ENCODE results near the gene INSYN1.
"Not testable (repeated sequence)": the region's sequence is repeated elsewhere in the genome, so short reads cannot be mapped to it uniquely, and the experiment has no call there.

Gene INSYN1

DNA sequence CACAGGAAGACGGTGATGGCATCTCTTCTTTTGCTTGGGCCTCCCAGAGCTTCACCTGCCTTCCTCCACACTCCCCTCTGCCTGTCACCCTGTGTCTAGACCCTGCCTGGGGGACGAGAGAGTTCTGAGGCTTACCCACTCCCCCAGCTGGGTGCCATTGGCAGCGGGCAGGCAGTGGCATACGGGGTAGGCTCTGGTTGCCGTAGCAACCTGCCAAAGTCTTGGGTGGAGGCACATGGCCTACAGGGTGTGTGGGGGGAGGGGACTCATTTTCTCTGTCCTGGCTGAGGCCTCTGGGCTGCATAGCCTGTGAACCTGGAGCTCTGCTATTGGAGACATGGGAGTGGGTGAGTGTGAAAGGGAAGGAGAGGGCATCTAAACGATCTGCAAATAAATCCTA lies 4.4 kb downstream of the INSYN1 start:
- ATAC-seq = no peak

DNA sequence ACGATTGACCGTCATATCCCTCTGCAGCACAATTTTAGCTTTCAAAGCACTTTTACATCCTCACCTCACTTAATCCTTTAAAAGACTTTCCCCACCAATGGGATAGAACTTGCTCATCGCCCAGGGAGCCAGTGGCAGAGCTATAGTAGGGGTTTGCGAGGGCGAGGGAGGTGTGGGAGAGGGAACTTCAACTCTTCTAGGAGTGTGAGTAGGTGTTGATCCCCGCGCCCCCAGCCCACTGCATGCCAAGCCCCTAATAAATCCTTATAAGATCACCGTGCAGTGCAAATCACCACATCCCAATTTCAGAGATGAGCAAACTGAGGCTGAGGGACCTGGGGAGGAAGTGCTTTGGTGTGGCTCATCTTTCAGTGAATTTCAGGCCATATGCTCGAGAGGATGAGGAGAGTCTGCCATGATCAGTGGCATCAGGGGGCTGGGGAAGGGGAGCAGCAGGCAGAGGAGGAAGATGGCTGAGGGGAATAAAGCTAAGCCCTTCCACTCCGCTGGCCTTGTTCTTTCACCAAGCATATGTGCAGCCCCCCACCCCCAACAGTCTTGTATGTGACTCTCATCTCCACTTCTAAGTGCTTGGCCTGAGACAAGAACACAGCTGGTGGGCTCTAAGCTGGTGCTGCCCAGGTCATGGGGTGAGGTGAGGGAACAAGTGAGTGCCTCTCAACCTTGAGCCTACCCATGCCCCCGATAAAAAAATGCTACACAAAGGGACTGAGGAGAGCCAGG lies 5.1 kb downstream of the INSYN1 start:
- ATAC-seq = no peak

DNA sequence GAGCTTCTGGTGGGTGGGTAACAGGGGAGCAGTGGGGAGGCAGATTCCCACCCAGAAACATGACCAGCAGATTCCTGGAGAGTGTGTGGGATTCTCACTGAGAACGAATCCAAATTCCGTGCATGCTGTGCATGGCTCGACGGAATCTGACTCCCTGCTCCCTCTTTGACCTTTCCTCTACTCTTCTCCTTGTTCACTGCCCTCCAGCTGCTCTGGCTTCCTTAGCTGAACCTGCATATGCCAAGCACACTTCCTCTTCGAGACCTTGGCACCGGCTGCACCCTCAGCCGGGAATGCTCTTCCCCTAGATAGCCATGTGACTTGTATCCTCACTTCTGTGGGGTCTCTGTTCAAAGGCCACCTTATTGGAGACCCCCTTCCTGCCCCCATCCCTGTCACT lies 6.3 kb downstream of the INSYN1 start:
- no peak for ATAC-seq

DNA sequence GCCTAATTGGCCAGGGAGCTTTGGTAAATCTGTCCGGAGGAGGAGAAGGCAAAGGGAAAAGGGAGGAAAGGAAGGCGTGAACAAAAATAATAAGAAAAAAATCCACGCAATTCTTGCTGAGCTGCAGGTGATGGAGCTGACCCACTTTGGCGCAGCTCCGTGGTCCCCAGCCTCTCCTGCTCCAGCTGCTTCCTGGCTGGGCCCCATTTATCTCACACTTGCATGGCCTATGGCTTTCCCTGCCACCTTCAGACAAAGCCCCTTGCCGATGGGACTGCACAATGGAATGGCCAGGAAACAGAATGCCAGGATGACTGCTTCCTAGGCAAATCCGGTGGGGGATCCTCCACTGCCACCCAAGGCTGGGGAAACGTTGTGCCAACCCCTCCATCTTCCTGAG lies 6.9 kb downstream of the INSYN1 start:
- ATAC-seq = no peak

DNA sequence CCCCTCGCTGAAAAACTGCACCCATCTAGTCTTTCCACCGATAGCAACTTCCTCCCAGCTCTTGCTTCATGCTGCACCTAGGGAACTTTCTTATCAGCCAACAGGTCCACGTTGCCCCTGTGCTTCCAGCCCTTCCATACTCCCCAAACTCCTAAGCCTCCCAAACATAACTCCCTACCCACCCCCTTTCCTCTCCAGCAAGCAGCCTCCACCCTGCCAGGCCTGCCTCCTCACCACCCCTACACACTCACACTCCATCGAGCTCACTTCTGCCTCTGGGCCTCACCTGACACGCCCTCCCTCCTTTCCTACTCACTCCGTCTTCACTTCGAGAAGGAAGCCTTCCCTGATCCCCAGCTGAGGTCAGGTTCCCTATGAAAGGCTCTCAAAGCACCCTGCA lies 8.1 kb downstream of the INSYN1 start:
- no peak for ATAC-seq

DNA sequence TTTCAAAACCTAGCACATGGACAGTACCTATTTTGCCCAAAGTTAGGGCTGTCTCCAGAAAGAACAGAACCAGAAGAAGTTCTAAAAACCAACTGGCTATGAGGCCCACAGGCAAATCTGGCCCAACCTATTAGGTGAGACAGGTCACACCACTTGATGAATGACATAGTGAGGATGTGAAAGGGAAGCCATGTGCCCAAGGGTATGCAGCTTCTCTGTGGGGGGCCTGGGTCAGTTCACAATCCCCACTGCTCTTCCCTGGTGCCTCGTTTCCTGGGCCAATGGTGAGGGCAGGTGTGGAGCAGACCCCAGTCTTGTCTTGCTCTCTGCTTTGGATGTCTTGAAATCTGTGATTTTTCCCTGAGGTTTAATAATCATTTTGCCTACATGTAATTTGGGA lies 8.9 kb downstream of the INSYN1 start:
- no peak for ATAC-seq

DNA sequence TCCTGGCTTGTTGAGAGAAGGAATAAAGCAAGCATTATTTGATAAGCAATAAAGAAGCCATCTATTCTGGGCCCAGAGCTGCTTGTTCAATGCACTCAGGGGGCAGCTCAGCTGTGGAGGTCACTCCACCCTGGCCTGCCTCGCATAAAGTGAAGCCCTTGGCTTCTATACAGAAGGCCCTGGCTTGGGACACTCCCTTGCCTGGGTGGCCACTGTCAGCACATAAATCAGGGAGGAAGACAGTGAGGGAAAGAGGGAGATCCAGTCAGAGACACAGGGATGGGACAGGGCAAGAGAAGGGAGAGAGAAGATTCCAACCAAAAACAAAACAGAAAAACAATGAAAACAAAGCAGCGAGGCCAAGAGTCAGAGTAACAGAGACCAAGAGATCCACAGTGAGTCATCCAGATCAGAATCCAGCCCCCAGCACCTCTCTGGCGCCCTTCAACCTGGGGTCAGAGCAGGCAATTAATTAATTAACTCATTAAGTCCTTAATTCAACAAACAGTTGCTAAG lies 11.8 kb downstream of the INSYN1 start:
- no peak for ATAC-seq

DNA sequence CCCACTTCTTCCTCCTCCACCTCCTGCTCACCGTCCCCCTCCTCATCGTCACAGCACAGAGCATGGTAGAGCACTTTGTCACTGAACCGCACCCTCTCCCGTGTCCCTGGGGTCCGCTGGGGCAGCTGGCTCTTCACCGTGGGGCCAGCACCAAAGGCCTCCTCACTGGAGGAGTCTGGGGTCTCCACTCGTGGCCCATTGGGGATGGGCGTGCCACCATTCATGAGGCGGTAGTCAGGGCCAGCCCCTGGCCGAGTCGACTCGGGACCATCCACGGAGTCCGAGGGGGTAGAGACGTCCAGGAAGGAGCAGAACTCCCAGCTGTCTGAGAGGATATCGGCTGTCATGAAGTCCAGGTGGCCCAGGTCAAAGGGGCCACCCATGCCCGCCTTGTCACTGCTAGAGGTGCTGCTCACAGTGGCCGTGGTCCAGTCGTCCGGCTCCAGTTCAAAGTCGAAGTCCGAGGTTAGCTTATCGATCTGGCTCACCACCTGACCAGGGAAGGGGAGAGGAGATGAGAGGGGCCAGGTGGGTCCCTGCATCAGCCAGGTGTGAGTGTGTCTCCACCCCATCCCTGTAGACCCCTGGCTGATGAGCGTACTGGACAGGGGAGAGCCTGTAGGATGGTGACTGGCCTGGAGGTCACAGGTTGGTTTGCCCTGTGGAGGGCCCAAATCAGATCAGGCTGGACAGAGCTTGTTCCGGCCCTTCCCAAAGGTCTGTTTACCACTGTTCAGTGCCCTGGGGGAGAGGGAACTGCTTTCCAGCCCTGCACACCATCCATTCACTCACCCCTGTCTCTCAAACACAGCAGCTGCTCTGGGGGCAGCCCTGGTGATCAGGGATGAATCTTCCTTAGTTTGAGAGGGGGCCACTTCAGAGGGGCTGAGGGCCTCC lies 12.8 kb downstream of the INSYN1 start:
- no peak for ATAC-seq

DNA sequence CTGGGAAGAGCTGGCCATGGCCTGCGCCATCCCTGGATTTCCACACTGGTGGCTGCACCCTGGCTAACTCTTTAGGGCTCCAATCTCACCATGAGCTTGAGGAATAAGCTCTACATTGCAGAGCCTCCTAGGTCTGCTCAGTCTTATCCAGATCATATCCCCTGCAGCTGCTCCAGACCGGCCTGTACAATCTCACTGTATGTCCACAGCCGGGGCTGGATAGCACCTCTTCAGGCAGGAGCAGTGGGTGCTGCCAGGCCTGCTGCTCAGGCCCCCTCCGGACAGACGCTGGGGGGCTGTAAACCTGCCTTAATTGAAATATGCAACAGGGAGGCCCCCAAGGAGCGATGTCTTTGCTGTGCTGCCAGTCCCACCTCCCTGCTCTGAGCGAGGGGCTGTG lies 15.6 kb downstream of the INSYN1 start:
- no peak for ATAC-seq

DNA sequence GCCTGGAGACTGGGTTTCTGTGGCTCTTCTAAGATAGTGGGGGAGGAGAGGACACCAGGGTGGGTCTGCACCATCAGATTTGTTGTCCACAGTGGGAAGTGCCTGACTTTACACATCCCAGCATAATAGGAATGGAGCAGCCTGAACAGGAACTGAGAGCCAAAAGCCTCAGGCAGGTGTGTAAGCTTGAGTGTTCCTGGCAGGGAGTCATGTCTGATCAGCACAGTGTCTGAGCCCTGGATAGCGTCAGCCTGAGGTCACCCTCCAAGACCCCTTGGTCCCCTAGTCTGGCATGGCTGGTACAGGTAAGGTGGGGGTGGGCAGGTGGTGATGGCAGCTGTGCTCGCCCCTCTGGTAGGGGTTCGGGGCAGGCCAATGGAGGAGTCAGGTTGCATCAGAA lies 20.2 kb downstream of the INSYN1 start:
- ATAC-seq = no peak

DNA sequence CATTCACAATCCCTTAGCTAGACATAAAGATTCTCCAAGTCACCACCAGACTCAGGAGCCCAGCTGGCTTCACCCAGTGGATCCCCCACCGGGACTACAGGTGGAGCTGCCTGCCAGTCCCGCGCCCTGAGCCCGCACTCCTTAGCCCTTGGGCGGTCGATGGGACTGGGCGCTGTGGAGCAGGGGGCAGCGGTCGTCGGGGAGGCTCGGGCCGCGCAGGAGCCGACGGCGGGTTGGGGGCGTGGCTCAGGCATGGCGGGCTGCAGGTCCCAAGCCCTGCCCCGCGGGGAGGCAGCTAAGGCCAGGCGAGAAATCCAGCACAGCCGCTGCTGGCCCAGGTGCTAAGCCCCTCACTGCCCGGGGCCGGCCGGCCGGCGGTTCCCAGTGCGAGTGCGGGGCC lies 21.1 kb downstream of the INSYN1 start:
- ATAC-seq = not testable (repeated sequence)

DNA sequence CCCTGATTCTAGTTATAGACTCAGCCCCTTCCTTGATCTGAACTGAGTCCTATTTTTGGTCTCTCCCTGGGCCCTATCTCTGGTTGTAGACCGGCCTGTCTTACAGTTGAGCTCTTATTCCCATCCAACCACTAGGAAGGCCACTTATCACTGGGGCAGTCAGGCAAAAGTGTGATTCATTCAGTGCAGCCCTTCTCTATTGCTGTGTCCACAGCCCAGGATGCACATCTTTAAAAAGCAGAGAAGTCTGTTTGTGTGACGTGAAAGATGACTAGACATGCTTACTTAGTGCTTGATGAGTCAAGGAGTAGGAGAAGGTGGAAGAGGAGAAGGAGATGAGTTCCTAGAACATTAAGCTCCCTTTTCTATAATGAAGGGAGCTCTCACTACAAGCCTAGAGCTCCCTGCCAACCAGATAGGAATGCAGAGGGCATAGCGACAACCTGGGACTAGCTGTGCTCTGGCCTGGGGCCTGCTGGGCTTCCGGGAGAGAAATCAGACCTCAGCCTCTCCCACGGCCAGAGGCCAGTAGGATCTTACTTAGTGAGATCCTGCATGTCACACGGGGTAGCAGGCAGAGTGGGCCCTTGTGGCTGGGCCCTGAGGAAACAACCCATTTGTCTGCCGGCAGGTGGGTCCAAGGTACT lies 25.7 kb downstream of the INSYN1 start:
- ATAC-seq = no peak

DNA sequence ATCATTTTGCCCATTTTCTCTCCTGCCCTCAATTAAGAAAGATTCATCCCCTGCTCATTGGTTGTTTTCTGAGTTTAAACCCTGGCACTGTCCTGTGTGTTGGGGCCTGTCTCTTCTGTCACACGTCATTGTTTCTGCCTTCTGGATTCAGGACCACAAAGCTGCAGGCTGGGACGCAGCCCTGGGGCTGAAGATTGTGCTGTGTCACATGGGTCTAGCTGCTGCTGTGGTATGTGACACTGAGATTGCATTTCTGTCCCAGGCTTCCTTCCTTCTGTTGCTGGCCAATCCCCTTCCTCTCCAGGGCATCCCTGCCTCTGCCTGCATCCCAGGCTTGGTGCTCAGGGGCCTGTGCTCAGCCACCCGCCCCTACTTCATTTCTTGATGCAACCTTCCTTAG lies 28.9 kb downstream of the INSYN1 start:
- ATAC-seq = no peak

DNA sequence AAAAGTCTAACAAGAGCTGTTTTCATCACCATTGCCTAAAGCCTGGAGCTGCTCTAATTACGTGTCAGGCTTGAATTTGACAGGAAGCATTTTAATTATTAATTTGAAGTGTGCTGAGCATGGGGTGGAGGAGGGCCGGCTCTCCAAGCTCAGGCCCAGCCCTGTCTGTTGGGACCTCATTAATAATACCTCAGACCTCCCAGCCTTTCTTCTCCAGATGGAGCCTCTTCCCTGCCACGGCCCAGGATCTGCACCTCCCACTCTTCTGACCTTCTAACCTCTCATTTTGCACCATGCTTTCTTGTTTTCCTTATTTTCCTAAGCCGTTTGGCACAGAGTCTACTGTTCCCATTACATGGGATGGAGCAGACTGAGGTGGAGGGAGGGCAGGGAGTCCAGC lies 30.0 kb downstream of the INSYN1 start:
- no peak for ATAC-seq

DNA sequence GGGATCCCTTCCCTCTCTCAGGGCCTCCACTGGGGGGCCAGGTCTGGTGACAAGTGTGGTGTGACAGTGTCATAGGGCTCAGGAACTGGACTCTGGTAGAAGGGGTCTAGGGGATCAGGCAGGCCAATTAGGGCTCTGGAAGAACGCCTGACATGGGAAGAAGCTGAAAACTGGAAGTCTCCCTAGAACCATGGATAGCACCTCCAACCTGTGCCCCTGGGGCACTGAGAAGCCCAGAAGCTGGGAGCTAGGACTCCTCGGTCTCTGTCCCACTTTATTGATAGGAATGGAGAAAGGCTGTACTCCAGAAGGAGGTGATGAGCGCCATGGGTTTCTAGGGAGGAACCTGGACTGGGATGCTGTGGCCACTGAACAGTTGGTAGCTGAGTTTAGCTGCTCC lies 30.7 kb downstream of the INSYN1 start:
- no peak for ATAC-seq

DNA sequence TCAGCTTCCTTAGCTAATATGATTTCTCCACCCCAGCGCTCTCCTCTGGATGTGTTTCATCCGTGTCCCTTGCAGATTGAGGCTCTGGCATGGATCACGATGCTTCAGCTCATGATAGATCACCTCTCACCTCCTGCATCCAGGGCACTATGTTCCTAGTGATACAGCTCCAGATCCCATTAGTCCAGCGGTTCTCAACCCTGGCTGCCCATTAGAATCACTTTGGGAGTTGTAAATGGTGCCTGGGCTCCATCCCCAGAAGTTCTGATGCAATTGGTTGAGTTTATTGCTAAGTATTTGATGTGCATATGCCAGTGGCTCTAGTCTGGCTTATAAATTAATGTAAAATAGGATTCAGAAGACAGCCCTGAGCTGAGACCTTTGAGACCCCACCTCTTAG lies 34.5 kb downstream of the INSYN1 start:
- no peak for ATAC-seq

DNA sequence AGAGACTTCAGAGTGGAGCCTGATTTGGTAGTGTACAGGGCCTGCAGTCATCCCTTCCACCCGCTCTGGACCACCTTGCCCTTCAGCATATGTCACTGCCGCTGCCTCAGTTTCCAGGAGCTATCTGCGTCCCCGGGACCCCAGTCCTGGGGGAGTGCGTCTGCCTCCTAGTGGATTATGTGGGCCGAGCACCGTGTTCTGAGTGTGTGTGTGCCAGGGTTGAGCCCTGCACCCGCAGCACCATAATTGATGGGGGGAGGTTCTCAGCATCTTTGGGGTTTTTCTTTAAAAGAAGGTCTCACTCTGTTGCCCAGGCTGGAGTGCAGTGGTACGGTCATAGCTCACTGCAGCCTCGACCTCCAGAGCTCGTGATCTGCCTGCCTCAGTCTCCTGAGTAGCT lies 35.3 kb downstream of the INSYN1 start:
- ATAC-seq = no peak

DNA sequence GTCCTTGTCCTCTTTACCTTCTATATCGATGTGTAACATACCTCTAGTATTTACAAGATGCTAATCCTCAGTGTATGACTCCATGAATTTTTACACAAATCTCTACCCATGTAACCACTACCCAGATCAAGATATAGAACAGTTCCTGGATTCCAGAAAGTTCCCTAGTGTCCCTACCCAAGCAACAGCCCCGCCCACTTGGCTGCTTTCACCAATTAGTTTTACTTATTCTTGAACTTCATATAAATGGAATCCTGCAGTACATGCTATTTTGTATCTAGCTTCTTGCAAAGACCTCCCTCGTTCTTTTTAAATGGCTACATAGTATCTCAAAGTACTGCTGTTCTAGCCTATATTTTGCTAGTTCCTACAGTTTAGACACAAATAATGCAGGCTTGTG lies 35.9 kb downstream of the INSYN1 start:
- ATAC-seq = no peak

DNA sequence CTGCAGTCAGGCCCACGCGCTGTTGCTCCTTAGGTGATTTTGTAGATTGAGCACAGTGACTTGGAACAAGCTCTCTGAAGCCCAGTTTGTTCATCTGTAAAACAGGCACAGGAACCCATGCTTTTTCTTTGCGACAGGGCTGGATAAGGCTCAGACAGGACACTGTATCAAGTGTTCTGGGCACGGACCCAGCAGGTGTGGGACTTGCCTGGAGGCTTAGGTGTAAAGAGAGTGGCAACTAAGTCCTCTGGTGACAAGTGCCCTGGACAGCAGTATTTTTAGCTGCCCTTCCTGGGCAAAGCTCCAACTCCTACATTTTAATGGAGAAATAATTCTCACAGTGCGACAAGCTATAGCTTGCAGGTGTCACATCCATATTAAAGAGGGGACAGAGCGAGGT lies 36.7 kb downstream of the INSYN1 start:
- ATAC-seq = no peak

DNA sequence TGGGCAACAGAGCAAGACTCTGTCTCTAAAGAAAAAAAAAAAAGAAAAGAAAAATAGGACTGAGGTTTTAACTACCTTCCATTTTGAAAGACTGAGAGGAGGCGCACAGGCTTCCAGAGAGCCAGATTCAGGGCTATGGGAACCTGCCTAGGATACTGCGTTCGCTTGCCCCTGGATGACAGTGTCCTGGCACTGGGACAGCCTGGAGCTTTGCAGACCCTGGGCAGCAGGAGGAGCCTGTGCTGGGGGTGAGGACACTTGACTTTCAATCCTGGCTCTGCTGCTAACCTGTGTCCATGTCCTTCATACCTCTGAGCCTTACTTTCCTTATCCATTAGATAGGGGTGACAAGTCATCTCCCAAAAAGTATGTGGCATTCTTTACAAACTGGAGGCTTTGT lies 37.7 kb downstream of the INSYN1 start:
- no peak for ATAC-seq

DNA sequence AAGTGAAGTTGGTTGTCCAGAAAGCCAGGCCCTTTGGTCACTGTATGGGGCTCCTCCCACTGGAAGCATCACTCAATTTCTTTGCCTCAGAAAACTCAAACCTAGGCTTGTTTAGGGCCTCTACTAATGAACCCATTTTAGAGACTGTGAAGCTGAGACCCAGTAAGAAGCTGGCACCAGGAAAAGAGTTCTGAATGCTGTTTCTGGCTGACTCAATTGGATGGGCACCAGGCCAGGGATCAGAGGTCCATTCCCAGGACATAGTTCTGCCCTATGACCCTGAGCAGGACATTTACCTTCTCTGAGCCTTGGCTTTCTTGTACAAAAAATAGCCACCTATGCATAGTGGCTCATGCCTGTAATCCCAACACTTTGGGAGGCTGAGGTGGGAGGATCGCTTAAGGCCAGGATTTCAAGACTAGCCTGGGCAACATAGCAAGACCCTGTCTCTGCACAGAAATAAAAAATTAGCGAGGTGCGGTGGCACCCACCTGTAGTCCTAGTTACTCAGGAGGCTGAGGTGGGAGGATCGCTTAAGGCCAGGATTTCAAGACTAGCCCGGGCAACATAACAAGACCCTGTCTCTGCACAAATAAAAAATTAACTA lies 38.4 kb downstream of the INSYN1 start:
- no peak for ATAC-seq

DNA sequence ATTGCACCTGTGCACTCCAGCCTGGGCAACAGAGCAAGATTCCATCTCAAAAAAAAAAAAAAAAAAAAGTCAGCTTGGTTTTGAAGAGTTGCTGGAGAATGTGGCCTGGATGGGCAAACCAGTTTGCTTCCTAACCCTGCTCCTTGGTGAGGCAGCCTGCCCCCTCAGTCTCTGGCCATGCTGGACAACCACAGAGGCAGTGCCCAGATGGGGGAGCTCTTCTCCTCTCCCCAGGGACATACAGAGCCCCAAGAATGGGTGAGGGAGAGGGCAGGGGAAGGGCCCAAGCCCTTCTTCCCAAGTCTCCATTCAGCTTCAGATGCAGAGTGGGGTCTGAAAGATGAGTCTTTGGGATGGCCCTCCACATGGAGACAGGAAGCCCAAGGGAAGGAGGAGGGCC lies 41.0 kb downstream of the INSYN1 start:
- ATAC-seq = no peak

DNA sequence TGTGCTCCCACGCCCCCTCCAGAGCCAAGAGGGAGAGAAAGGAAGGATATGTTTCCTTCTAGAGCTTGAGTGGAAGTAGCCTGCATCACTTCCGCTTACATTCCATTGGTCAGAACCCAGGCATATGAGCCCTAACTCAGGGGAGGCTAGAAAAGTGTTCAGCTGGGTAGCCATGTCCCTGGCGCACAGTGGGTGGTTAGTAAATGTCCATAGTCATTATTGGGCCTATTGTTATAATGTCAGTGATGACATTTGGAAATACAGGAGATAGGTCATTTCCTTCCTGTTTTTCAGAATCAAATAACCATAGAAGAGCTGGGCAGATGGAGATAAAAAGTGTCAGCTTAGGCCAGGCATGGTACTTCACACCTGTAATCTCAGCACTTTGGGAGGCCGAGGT lies 41.6 kb downstream of the INSYN1 start:
- no peak for ATAC-seq

All from activated CD4-positive, CD25-positive, alpha-beta regulatory T cell treated with anti-CD3 and anti-CD28 coated beads, Interleukin-2, amount 50 U/mL, for 24 hours (primary cell).